Smooth muscle cell (in vitro differentiated cells): ENCODE results near the gene NCR1. TPM values are rescaled to one million over a fixed set of nuclear protein-coding genes. Genes with fewer than 3 reads are reported as not detected.

ENCODE experiments used
- DNase-seq: peaks from one replicate; lab custom pipeline; 2025; ENCODE audit not compliant: unreplicated experiment; lab: John Stamatoyannopoulos, UW
- H2AFZ ChIP-seq: fragments of 200-600 bp; sonication (generic); 2 replicates; pipeline ENCODE4 v1.6.0; 2016; ENCODE audit warnings: antibody characterized with exemption, low read depth, mild to moderate bottlenecking
- H3F3A ChIP-seq: fragments of 200-600 bp; sonication (generic); 2 replicates; pipeline ENCODE4 v1.6.0; 2017; ENCODE audit warnings: antibody characterized with exemption, low read depth
- H3K27ac ChIP-seq: fragments of 200-600 bp; sonication (generic); 2 replicates; pipeline ENCODE4 v1.5.1; 2016; ENCODE audit warnings: low read depth, mild to moderate bottlenecking
- H3K27me3 ChIP-seq: fragments of 200-600 bp; sonication (generic); 2 replicates; pipeline ENCODE4 v1.6.1; 2016; ENCODE audit warnings: low read depth, mild to moderate bottlenecking
- H3K36me3 ChIP-seq: fragments of 200-600 bp; sonication (generic); 2 replicates; pipeline ENCODE4 v1.5.1; 2016; ENCODE audit warnings: low read depth
- H3K4me1 ChIP-seq: fragments of 200-600 bp; sonication (generic); 2 replicates; pipeline ENCODE4 v1.5.1; 2016; ENCODE audit warnings: low read depth
- H3K4me2 ChIP-seq: fragments of 200-600 bp; sonication (generic); 2 replicates; pipeline ENCODE4 v1.6.0; 2016; ENCODE audit warnings: mild to moderate bottlenecking
- H3K4me3 ChIP-seq: fragments of 200-600 bp; sonication (generic); 2 replicates; pipeline ENCODE4 v1.5.1; 2016; ENCODE audit warnings: mild to moderate bottlenecking
- H3K79me2 ChIP-seq: fragments of 200-600 bp; sonication (generic); 2 replicates; pipeline ENCODE4 v1.6.0; 2016; ENCODE audit warnings: low read depth, mild to moderate bottlenecking
- H3K9ac ChIP-seq: fragments of 200-600 bp; sonication (generic); 2 replicates; pipeline ENCODE4 v1.6.0; 2016; ENCODE audit warnings: low read depth
- H3K9me3 ChIP-seq: fragments of 200-600 bp; sonication (generic); replicated peaks from 2 replicates; pipeline ENCODE4 v1.5.1; 2016; ENCODE audit warnings: low read depth
- H4K20me1 ChIP-seq: fragments of 200-600 bp; sonication (generic); 2 replicates; pipeline ENCODE4 v1.6.0; 2016; ENCODE audit warnings: low read depth
- WGBS: methylation state at CpG from one replicate; pipeline ENCODE4 v1.1.7; 2016; ENCODE audit warnings: low lambda C conversion rate; 5-methylcytosine and 5-hydroxymethylcytosine counted together
- polyA plus RNA-seq: library from polyadenylated mRNA; unstranded; fragments of >200 nt; fragmentation: Nextera tagmentation; extraction: Ambion mirVana; gene quantifications from 2 replicates; pipeline ENCODE4 v1.2.1, GENCODE V29; 2016
- small RNA-seq: library from RNA; depleted of rRNA; stranded (forward); fragments of <200 nt; gene quantifications from one replicate; pipeline ENCODE3, GENCODE V24; 2014
- total RNA-seq: library from RNA; depleted of rRNA; stranded (reverse); fragments of >200 nt; gene quantifications from 2 replicates; pipeline ENCODE4 v1.2.3, GENCODE V29; 2014
- TF ChIP-seq, protein P1 (sequence below): fragments of 200-600 bp; sonication (generic); IDR thresholded peaks from 2 replicates; pipeline ENCODE4 v1.5.1; 2017; ENCODE audit warnings: borderline replicate concordance, mild to moderate bottlenecking, antibody characterized with exemption; ENCODE audit not compliant: insufficient read depth, poor library complexity, severe bottlenecking

Gene NCR1
- total and polyA plus RNA-seq, 2 experiments from 2014 or later: 0.64 TPM; not detected in 1

DNA sequence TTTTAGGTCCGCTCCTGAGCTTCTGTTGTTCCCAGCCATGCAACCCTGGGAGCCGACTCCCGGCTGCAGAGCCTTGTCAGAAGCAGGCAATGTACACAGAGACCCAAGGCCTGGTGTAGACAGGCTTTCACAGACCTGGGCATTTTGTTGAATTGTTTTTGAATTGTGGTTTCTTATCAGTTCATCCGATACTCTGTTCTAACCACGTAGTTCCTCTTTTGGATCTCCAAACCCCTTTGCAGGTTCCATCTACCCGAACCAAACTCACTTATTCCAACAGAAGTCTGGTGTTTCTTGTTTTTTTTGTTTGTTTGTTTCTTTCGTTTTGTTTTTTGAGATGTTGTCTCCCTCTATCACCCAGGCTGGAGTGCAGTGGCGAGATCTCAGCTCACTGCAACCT lies 53.9 kb downstream of the NCR1 start:
- no peak for DNase-seq
- TF ChIP-seq, protein P1, sequence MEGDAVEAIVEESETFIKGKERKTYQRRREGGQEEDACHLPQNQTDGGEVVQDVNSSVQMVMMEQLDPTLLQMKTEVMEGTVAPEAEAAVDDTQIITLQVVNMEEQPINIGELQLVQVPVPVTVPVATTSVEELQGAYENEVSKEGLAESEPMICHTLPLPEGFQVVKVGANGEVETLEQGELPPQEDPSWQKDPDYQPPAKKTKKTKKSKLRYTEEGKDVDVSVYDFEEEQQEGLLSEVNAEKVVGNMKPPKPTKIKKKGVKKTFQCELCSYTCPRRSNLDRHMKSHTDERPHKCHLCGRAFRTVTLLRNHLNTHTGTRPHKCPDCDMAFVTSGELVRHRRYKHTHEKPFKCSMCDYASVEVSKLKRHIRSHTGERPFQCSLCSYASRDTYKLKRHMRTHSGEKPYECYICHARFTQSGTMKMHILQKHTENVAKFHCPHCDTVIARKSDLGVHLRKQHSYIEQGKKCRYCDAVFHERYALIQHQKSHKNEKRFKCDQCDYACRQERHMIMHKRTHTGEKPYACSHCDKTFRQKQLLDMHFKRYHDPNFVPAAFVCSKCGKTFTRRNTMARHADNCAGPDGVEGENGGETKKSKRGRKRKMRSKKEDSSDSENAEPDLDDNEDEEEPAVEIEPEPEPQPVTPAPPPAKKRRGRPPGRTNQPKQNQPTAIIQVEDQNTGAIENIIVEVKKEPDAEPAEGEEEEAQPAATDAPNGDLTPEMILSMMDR: no peak
- Histone ChIP-seq H2AFZ (no peak overlapping the region), H3K4me3 (no peak overlapping the region), H3K9ac (no peak overlapping the region), H3K27me3 (no peaks in the 10 kb centered on the region), H3F3A (no peaks in the 10 kb centered on the region), H3K27ac (no peak overlapping the region), H3K36me3 (no peaks in the 10 kb centered on the region), H3K9me3 (no peaks in the 10 kb centered on the region), H4K20me1 (no peaks in the 10 kb centered on the region), H3K79me2 (no peaks in the 10 kb centered on the region), H3K4me2 (no peak overlapping the region), H3K4me1 (no peaks in the 10 kb centered on the region)
- WGBS: 83% methylated on average over 8 of the region's 8 CpGs

Small RNAs within 50 kb of the gene (small RNA-seq; reads per million reads assigned to genes)
- gene AC011476.8: not detected
- not detected for gene RNU6-222P

Other genes starting within 250 kb of the NCR1 start
- gene LILRB4, start 243.2 kb upstream of the NCR1 start, total RNA-seq: not detected in 2 replicates
- not detected in 2 replicates for gene LILRB4, start 243.2 kb upstream of the NCR1 start, polyA plus RNA-seq
- gene KIR3DL3, start 181.7 kb upstream of the NCR1 start, total RNA-seq: not detected in 2 replicates
- not detected in 2 replicates for gene KIR3DL3, start 181.7 kb upstream of the NCR1 start, polyA plus RNA-seq
- not detected in 2 replicates for gene KIR2DL3, start 167.6 kb upstream of the NCR1 start, total RNA-seq
- gene KIR2DL3, start 167.6 kb upstream of the NCR1 start, polyA plus RNA-seq: not detected in 2 replicates
- gene KIR2DL1, start 136.4 kb upstream of the NCR1 start, total RNA-seq: not detected in 2 replicates
- gene KIR2DL1, start 136.4 kb upstream of the NCR1 start, polyA plus RNA-seq: not detected in 2 replicates
- gene KIR2DL4, start 102.5 kb upstream of the NCR1 start, total RNA-seq: not detected in 2 replicates
- gene KIR2DL4, start 102.5 kb upstream of the NCR1 start, polyA plus RNA-seq: not detected in 2 replicates
- not detected in 2 replicates for gene KIR3DL1, start 89.7 kb upstream of the NCR1 start, total RNA-seq
- gene KIR3DL1, start 89.7 kb upstream of the NCR1 start, polyA plus RNA-seq: not detected in 2 replicates
- gene KIR2DS4, start 73.5 kb upstream of the NCR1 start, total RNA-seq: not detected in 2 replicates
- gene KIR2DS4, start 73.5 kb upstream of the NCR1 start, polyA plus RNA-seq: not detected in 2 replicates
- not detected in 2 replicates for gene KIR3DL2, start 55.7 kb upstream of the NCR1 start, total RNA-seq
- gene KIR3DL2, start 55.7 kb upstream of the NCR1 start, polyA plus RNA-seq: not detected in 2 replicates
- not detected in 2 replicates for gene FCAR, start 31.9 kb upstream of the NCR1 start, total RNA-seq
- not detected in 2 replicates for gene FCAR, start 31.9 kb upstream of the NCR1 start, polyA plus RNA-seq
- gene NLRP7, start 41.4 kb downstream of the NCR1 start, total RNA-seq: 0.18 and 1.3 TPM in 2 replicates
- gene NLRP7, start 41.4 kb downstream of the NCR1 start, polyA plus RNA-seq: 0.29 and 1.7 TPM in 2 replicates
- gene NLRP2, start 60.2 kb downstream of the NCR1 start, total RNA-seq: 37.9 and 52.2 TPM in 2 replicates
- gene NLRP2, start 60.2 kb downstream of the NCR1 start, polyA plus RNA-seq: 13.7 and 42.5 TPM in 2 replicates
- gene GP6, start 132.1 kb downstream of the NCR1 start, total RNA-seq: 0.09 TPM in 1 of 2 replicates, not detected in the other
- gene GP6, start 132.1 kb downstream of the NCR1 start, polyA plus RNA-seq: 1.8 TPM in 1 of 2 replicates, not detected in the other
- 7.8 and 13.5 TPM in 2 replicates for gene RDH13, start 157.0 kb downstream of the NCR1 start, total RNA-seq
- gene RDH13, start 157.0 kb downstream of the NCR1 start, polyA plus RNA-seq: 9.1 and 21.4 TPM in 2 replicates
- gene EPS8L1, start 169.7 kb downstream of the NCR1 start, total RNA-seq: 21.4 and 32.9 TPM in 2 replicates
- 16.8 and 32.6 TPM in 2 replicates for gene EPS8L1, start 169.7 kb downstream of the NCR1 start, polyA plus RNA-seq
- gene PPP1R12C, start 211.5 kb downstream of the NCR1 start, total RNA-seq: 16.8 and 30.5 TPM in 2 replicates
- gene PPP1R12C, start 211.5 kb downstream of the NCR1 start, polyA plus RNA-seq: 26.1 and 32.1 TPM in 2 replicates
- gene TNNT1, start 243.1 kb downstream of the NCR1 start, total RNA-seq: 24.9 and 27.1 TPM in 2 replicates
- 24.5 and 54.0 TPM in 2 replicates for gene TNNT1, start 243.1 kb downstream of the NCR1 start, polyA plus RNA-seq